ENCODE data around the gene PAWR. TPM values are rescaled to one million over a fixed set of nuclear protein-coding genes. Genes with fewer than 3 reads are reported as not detected.

The PAWR gene
- total RNA-seq = 100 to 1,000 TPM in 1 of 4 donors, 10 to 100 TPM in 3; 54.8 to 159 (median 65.8) TPM

- no peaks in the 10 kb centered on the region for H3K36me3 ChIP-seq
- DNase-seq (ENCODE audit: low spot score in 2 of 2) = peak; percentile 21 to 24
- WGBS, 2 donors = 0 to 1% methylated on average over 54 to 57 of the region's 107 CpGs
- no peaks in the 10 kb centered on the region for H3K9me3 ChIP-seq
- H3K27me3 ChIP-seq = no peaks in the 10 kb centered on the region
- peaks cover 0 to 29% (median under 1%) of the 10 kb centered on the region in 4 donors for H3K4me1 ChIP-seq
- peak within 1 kb of the TSS; percentile 70 to 89 (median 78) for H3K27ac ChIP-seq
- peak in 1 of 2 donors; percentile 36 for TF ChIP-seq EP300 (IDR thresholded peaks at IDR 0.05)
- peak in 3 of 5 experiments; percentile 14 to 17 (median 15) for TF ChIP-seq CTCF (IDR thresholded peaks at IDR 0.05)
- TF ChIP-seq POLR2A (IDR thresholded peaks at IDR 0.05) = no peak
- peak within 1 kb of the TSS; percentile 55 to 97 (median 88) for H3K4me3 ChIP-seq
Measured at GRCh38 chr12:79690638-79691510, at the start of gene PAWR. TSS of gene PAWR (minus strand) at chr12:79690964. CDS start at chr12:79690244, 720 bp downstream.

- 28 to 31% methylated on average over 4 of the region's 4 CpGs for WGBS, 2 donors
- H3K9me3 ChIP-seq = no peaks in the 10 kb centered on the region
- no peaks in the 10 kb centered on the region for H3K27me3 ChIP-seq
- no peak for TF ChIP-seq POLR2A (IDR thresholded peaks at IDR 0.05)
- no peak for TF ChIP-seq EP300 (IDR thresholded peaks at IDR 0.05)
- TF ChIP-seq CTCF (IDR thresholded peaks at IDR 0.05) = peak; percentile 37 to 61 (median 40)
- no peaks in the 10 kb centered on the region for H3K4me1 ChIP-seq
- DNase-seq (ENCODE audit: low spot score in 2 of 2) = peak in 1 of 2 donors; percentile 48
- no peaks in the 10 kb centered on the region for H3K36me3 ChIP-seq
- H3K27ac ChIP-seq = no peak overlapping the region
- no peak overlapping the region for H3K4me3 ChIP-seq
Measured at GRCh38 chr12:79737875-79738718, 47.3 kb upstream of the PAWR start.

GRCh38 chr12:79732638-79733037, 41.9 kb upstream of the PAWR start:
- Histone ChIP-seq H3K4me1 (no peaks in the 10 kb centered on the region), H3K27ac (no peak overlapping the region), H3K27me3 (no peaks in the 10 kb centered on the region), H3K4me3 (no peak overlapping the region), H3K36me3 (no peaks in the 10 kb centered on the region), H3K9me3 (no peaks in the 10 kb centered on the region)
- DNase-seq (ENCODE audit: low spot score in 2 of 2) = no peak
- TF ChIP-seq CTCF (IDR thresholded peaks at IDR 0.05) = no peak
- no peak for TF ChIP-seq EP300 (IDR thresholded peaks at IDR 0.05)
- no peak for TF ChIP-seq POLR2A (IDR thresholded peaks at IDR 0.05)

- 47 to 63% methylated on average over 1 of the region's 1 CpG for WGBS, 2 donors
- TF ChIP-seq EP300 (IDR thresholded peaks at IDR 0.05) = no peak
- TF ChIP-seq CTCF (IDR thresholded peaks at IDR 0.05) = no peak
- TF ChIP-seq POLR2A (IDR thresholded peaks at IDR 0.05) = no peak
- no peak for DNase-seq (ENCODE audit: low spot score in 2 of 2)
- Histone ChIP-seq H3K9me3 (no peaks in the 10 kb centered on the region), H3K27me3 (no peaks in the 10 kb centered on the region), H3K4me1 (no peaks in the 10 kb centered on the region), H3K27ac (no peak overlapping the region), H3K4me3 (no peak overlapping the region), H3K36me3 (no peaks in the 10 kb centered on the region)
Measured at GRCh38 chr12:79725987-79726386, 35.2 kb upstream of the PAWR start.
